ENCODE results near the gene NTRK1.

The NTRK1 gene

GRCh38 chr1:156904187-156904959 is 43.7 kb downstream of the NTRK1 start:
- no peak for TF ChIP-seq CTCF (IDR thresholded peaks at IDR 0.05)
- H3K4me1 ChIP-seq = peaks cover 0 to 40% (median 26%) of the 10 kb centered on the region in 4 donors
- H3K9me3 ChIP-seq = no peaks in the 10 kb centered on the region
- no peak for DNase-seq
- H3K4me3 ChIP-seq = no peak overlapping the region
- intact Hi-C loops (cut with DNase I; ENCODE audit: low total_unique reads) = no loop called here
- no peak overlapping the region for H3K27ac ChIP-seq
- peaks cover 25 to 57% (median 38%) of the 10 kb centered on the region in 3 donors for H3K36me3 ChIP-seq
- no peaks in the 10 kb centered on the region for H3K27me3 ChIP-seq

- intact Hi-C loops (cut with DNase I; ENCODE audit: low total_unique reads) = no loop called here
- H3K4me1 ChIP-seq = peaks cover 0 to 32% (median 19%) of the 10 kb centered on the region in 4 donors
These were observed 44.5 kb downstream of the NTRK1 start for GRCh38 chr1:156905176-156905575.

DNA sequence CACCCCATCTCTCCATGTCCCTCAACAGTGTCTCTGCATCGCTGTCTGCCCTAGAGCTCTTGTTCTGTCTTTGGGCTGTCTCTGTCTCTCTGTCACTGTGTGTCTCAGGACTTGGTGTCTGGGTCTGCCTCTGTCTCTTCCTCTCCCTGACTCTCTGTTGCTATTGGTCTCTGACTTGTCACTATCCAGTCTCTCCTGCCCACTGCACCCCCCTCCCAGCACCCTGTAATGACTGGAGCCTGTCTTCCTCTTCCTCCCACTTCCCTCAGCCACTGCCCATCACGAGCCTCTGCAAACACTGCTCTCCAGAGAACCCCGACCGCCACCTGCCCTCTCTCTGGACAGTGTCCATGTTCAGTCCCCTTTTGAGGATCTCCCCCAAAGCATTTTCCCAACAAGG is 45.0 kb downstream of the NTRK1 start:
- Histone ChIP-seq H3K4me1 (peaks cover 0 to 29% (median 18%) of the 10 kb centered on the region in 4 donors), H3K27me3 (no peaks in the 10 kb centered on the region), H3K4me3 (no peak overlapping the region), H3K27ac (no peak overlapping the region), H3K36me3 (peaks cover 36 to 69% (median 43%) of the 10 kb centered on the region in 3 donors), H3K9me3 (no peaks in the 10 kb centered on the region)
- TF ChIP-seq CTCF (IDR thresholded peaks at IDR 0.05) = no peak
- intact Hi-C loops (cut with DNase I; ENCODE audit: low total_unique reads) = no loop called here
- DNase-seq = no peak

More at GRCh38 chr1:156905176-156905575, 44.5 kb downstream of the NTRK1 start:
- H3K4me3 ChIP-seq = no peak overlapping the region
- peaks cover 32 to 65% (median 43%) of the 10 kb centered on the region in 3 donors for H3K36me3 ChIP-seq
- no peaks in the 10 kb centered on the region for H3K27me3 ChIP-seq
- no peaks in the 10 kb centered on the region for H3K9me3 ChIP-seq
- TF ChIP-seq CTCF (IDR thresholded peaks at IDR 0.05) = no peak
- no peak overlapping the region for H3K27ac ChIP-seq
- DNase-seq = no peak

- no peak for DNase-seq
- Histone ChIP-seq H3K27ac (no peak overlapping the region), H3K36me3 (peaks cover 36 to 69% (median 45%) of the 10 kb centered on the region in 3 donors), H3K27me3 (no peaks in the 10 kb centered on the region), H3K4me3 (no peak overlapping the region), H3K9me3 (no peaks in the 10 kb centered on the region), H3K4me1 (peaks cover 0 to 22% (median 12%) of the 10 kb centered on the region in 4 donors)
- no peak for TF ChIP-seq CTCF (IDR thresholded peaks at IDR 0.05)
- intact Hi-C loops (cut with DNase I; ENCODE audit: low total_unique reads) = no loop called here
These were observed 45.7 kb downstream of the NTRK1 start for GRCh38 chr1:156906206-156906906.

- no peaks in the 10 kb centered on the region for H3K9me3 ChIP-seq
- no peak for DNase-seq
- intact Hi-C loops (cut with DNase I; ENCODE audit: low total_unique reads) = no loop called here
- H3K4me3 ChIP-seq = no peak overlapping the region
- no peaks in the 10 kb centered on the region for H3K27me3 ChIP-seq
- TF ChIP-seq CTCF (IDR thresholded peaks at IDR 0.05) = no peak
- peaks cover 0 to 9% (median 4%) of the 10 kb centered on the region in 4 donors for H3K4me1 ChIP-seq
- peaks cover 52 to 87% (median 67%) of the 10 kb centered on the region in 3 donors for H3K36me3 ChIP-seq
- H3K27ac ChIP-seq = no peak overlapping the region
These were observed 47.9 kb downstream of the NTRK1 start for GRCh38 chr1:156908541-156908940.
